Activated CD4-positive, alpha-beta T cell treated with anti-CD3 and anti-CD28 coated beads, Interleukin-2, amount 50 U/mL, for 1 hour (primary cell): Measurements from ENCODE around the gene IFNA17.
"Not testable (repeated sequence)": the region's sequence is repeated elsewhere in the genome, so short reads cannot be mapped to it uniquely, and the experiment has no call there.

Source experiments
- DNase-seq: peaks from one replicate; pipeline ENCODE4 v3.0.0-alpha.2; 2020

Gene IFNA17

GRCh38 chr9:21210311-21210710 is 17.7 kb downstream of the IFNA17 start:
- DNase-seq = no peak

- not testable (repeated sequence) for DNase-seq
These were observed 21.0 kb downstream of the IFNA17 start, which contains the start of gene IFNA10 for GRCh38 chr9:21207043-21207442. Gene IFNA10, minus strand, starts transcription at chr9:21207143. Its CDS starts 46 bp downstream, at chr9:21207097.

GRCh38 chr9:21205204-21205603 is 22.8 kb downstream of the IFNA17 start:
- no peak for DNase-seq

GRCh38 chr9:21202105-21202504 is 25.9 kb downstream of the IFNA17 start, which contains the start of gene IFNA7:
Gene IFNA7, minus strand, starts transcription at chr9:21202205. Its CDS starts 40 bp downstream, at chr9:21202165.
- not testable (repeated sequence) for DNase-seq

GRCh38 chr9:21194867-21195776 is 32.9 kb downstream of the IFNA17 start:
- peak; percentile 17 for DNase-seq

GRCh38 chr9:21187487-21187886 is 40.5 kb downstream of the IFNA17 start, which contains the start of gene IFNA4:
Gene IFNA4, minus strand, starts transcription at chr9:21187587. Its CDS starts 56 bp downstream, at chr9:21187531.
- DNase-seq = not testable (repeated sequence)

GRCh38 chr9:21182810-21183736 is 44.9 kb downstream of the IFNA17 start:
- not testable (repeated sequence) for DNase-seq
